ENCODE data around the gene ASPHD1.
A peak's percentile ranks its signal among the peaks of the same experiment; 100 is the strongest.

DNA sequence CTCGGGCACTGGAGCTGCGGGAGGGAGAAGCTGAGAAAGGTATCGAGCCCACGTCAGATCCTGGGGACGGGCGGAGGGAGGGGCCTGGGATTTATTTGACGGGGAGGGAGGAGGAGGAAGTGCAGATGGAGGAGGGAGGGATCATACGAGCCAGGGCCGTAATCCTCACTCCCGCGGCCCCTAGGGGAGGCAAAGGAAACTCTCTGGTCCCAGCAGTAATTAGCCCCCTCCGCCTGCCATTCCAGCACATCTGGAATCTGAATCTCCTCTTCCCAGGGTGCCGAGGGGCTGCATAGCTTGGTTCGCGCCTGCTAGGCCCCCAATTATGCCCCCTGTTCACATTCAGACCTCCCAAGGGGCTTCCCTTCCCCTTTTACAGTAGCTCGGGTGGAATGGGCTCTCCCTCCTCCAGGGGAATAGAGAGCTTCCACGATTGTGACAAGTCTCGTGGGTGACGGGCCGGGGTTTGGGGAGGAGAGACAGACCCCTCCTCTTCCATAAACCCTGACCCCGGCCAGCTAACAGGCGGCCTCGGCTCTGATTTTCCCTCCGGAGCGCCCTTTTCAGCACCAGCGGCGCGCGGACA, 679 bp upstream of the ASPHD1 start, which contains the start of gene SEZ6L2:
- TF ChIP-seq, protein P1, sequence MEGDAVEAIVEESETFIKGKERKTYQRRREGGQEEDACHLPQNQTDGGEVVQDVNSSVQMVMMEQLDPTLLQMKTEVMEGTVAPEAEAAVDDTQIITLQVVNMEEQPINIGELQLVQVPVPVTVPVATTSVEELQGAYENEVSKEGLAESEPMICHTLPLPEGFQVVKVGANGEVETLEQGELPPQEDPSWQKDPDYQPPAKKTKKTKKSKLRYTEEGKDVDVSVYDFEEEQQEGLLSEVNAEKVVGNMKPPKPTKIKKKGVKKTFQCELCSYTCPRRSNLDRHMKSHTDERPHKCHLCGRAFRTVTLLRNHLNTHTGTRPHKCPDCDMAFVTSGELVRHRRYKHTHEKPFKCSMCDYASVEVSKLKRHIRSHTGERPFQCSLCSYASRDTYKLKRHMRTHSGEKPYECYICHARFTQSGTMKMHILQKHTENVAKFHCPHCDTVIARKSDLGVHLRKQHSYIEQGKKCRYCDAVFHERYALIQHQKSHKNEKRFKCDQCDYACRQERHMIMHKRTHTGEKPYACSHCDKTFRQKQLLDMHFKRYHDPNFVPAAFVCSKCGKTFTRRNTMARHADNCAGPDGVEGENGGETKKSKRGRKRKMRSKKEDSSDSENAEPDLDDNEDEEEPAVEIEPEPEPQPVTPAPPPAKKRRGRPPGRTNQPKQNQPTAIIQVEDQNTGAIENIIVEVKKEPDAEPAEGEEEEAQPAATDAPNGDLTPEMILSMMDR (IDR thresholded peaks at IDR 0.05) = peak in 6 of 7 experiments; percentile 12 to 66 (median 40)
- TF ChIP-seq POLR2A (IDR thresholded peaks at IDR 0.05) = peak in 2 of 3 donors; percentile 54 to 72
